HG03469 (cell line): ENCODE measurements around the gene IDI1.
"Not testable (repeated sequence)": the region's sequence is repeated elsewhere in the genome, so short reads cannot be mapped to it uniquely, and the experiment has no call there.

Source experiments
- ATAC-seq: cut with Tn5 transposase; IDR thresholded peaks from one replicate; pipeline ENCODE4 v1.9.1; 2021; ENCODE audit warnings: mild to moderate bottlenecking, moderate library complexity, moderate number of reproducible peaks; ENCODE audit not compliant: unreplicated experiment

The IDI1 gene

DNA sequence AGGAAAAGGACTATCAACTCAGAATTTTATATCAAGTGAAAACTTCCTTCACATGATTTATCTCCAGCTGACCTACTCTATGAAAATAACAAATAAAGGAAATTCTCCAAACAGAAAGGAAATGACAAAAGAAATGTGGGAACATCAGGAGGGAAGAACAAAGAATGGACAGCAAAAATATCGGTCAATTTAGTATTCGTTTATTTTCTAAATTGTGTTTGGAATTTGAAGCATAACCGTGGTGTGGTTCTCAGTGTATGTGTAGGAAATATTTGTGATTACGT, 16.0 kb upstream of the IDI1 start:
- ATAC-seq, result no peak

DNA sequence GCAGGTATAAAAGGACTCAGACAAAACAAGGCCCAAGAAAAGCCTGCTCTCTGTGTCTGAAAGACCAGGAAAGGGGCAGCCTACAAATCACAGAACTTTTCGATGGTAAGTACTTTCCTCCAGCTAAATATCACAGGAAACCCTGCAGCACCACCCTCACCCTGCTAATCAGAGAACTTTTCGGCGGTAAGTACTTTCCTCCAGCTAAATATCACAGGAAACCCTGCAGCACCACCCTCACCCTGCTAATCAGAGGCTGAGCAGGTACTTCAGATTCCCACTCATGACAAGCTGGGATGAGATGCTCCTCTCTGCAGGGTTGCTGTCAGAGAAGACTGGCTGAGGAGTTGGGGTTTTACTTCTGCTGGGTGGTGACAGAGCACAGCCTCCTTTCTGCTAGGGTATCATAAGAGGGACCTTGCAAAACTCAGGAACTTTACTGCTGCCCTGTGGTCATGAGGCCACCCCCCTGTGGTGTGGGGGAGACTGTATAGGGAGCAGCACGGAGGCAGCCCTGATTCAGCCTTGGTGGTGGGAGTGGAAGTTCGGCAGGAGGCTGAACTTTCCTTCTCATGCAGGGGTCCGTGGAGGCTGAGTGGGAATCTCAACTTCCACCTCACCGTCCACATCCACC, 14.4 kb upstream of the IDI1 start:
- ATAC-seq, result no peak

DNA sequence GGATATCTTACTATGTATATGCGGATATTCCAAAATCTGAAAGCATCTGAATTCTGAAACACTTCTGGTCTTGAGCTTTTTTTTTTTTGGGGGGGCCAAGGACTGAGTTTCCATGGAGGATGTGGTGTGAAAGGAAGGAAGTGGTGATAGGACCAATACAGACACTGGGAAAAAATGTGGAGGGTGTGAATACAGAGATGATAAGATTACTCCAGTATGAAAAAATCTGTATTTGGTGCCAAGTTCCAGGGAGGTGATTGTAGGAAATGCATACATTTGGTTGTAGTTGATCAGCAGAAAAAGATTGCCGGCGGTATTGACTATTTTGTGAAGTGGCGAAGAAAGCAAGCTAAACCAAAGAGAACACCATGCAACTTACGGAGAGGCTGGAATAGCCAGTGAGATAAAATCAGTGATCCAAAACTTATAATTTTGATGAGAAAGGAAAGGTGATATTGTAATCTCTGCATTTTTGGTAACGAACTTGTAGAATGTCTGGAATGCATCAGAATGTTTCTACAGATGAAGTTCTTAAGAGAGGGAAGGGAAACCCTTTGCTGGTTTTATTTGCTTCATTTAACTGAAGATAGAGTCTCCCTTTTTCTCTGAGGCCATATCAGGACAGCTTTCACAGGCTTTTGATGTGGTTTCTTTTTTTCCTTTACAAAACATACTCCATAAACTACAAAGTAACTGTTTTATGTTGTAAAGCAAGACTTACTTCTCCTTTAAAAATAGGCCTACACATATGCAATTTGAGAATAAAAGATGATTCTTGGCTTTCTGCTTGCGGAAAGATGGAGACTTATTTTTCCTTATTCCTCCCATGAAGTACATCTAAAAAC, 13.2 kb upstream of the IDI1 start:
- no peak for ATAC-seq

DNA sequence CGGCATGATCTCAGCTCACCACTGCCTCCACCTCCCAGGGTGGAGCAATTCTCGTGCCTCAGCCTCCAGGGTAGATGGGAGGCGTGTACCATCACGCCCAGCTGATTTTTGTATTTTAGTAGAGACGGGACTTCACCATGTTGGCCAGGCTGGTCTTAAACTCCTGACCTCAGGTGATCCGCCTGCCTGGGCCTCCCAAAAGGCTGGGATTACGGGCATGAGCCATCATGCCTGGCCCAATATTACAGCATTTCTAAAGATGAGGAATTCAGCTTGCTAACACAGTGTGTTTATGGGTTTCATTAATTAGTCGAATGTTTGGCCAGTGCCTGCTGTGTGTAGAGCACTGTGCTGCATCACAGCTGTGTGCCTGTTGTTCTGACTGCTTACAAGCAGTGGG, 11.0 kb upstream of the IDI1 start:
- ATAC-seq, result no peak

DNA sequence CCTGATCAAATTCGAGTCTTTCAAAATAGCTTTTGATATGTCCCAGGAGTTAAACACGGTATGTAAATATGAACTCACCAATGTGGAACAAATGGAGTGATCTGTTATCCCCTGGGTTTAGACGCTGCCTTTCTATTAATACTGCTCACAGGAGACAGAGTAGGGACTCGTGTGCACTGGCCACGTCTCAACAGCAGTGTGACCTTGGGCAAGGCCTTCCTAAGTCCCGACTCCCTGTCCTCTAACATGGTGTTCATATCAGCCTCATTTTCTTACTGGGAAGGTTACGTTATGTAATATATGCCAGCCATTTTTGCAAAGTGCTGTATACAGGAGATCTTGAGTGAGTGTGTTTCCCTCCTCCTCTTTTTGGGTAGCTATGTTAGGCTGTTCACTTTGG, 9.1 kb upstream of the IDI1 start:
- ATAC-seq, result no peak

DNA sequence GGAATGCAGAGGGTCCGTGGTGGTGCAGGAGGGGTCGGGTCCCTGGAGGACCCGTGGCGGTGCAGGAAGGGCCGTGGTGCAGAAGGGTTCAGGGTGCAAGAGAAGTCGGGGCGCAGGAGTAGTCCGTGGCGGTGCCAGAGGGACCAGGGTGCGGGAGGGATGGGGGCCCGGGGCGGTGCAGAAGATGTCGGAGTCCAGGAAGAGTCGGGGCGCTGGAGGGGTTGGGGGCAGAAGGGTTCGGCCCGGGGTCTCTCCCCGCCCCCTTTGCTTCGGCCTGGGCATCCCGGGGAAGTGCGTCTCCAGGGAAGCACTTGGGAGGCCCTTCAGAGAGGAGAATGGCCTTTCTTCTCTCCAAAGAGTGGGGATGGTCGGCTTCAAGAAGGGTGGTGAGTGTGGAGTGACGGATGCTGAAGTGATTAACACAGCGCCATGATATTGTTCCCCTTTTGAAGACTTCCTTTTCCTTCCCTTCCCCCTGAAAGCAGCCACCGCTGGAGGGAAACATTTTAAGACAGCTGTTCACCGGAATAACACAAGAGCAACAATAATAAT, 8.3 kb upstream of the IDI1 start:
- ATAC-seq, result no peak

DNA sequence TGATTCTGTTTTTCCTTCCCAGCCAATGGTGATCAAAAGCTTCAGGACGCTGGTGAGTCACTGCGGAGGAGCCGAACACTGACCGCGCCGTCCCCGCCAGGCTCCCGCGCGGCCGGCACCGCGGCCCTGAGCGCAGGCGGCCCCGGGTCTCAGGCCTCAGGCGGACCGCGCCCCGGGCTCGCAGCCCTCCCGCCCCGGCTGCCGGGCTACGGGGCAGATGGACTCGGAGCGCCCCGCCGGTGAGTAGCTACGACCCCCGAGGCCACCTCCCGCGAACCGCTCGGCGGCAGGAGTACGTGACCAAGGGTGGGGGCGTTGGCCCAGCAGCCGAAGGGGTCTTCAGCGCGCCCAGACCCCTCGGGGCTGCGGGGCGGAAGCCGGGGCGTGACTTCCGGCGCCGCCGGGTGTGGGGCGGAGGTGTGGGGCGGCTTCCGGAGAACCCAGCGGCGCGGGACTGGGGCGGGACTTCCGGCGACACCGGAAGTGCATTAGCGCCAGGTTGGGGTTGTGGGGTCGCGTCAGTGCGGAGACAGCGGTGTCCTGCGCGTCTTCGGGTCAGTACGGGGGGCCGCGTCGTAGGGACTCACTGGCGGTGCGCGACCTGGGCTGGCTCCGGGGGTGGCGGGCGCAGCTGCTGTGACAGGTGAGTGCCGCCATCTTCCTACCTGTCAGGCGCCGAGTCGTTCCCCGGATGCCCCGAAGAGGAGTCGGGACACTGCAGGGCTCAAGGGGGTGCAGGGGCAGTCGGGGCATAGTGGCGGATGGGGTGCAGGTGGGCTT, 7.6 kb upstream of the IDI1 start, which contains the start of gene WDR37:
TSS of gene WDR37 (plus strand) at position 60 of the 780 bp plus-strand sequence. CDS start 15,771 bp downstream, outside the sequence.
- ATAC-seq, result peak; percentile 64

DNA sequence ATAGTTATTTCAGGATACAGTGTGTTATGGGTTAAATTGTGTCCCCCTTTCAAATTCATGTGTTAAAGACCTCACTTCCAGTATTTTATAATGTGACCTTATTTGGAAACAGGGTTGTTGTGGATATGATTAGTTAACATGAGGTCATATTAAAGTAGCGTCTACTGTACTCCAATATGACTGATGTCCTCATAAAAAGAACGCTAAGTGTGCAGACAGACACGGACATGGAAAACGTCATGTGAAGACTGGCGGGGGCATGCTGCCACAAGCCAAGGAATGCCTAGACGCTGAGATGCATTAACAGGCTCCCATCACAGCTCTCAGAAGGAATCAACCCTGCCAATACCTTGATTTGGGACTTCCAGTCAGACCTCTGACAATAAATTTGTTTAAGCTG, 5.8 kb upstream of the IDI1 start:
- ATAC-seq, result no peak

DNA sequence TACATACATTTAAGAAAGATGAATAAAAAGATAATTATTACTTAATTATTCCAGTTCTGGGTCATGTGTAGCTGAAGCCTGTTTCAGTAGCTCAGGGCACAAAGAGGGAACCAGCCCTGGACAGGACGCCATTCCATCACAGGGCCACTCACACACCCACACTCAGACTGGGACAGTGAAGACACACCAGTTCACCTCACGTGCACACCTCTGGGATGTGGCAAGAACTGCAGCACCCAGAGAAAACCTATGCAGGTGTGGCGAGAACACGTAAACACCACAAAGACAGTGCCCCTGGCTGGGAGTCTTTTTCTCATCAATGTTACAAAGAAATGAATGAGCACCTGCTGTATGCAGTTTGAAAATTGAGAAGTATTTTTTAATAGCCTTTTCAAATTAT, 1.6 kb upstream of the IDI1 start:
- no peak for ATAC-seq

DNA sequence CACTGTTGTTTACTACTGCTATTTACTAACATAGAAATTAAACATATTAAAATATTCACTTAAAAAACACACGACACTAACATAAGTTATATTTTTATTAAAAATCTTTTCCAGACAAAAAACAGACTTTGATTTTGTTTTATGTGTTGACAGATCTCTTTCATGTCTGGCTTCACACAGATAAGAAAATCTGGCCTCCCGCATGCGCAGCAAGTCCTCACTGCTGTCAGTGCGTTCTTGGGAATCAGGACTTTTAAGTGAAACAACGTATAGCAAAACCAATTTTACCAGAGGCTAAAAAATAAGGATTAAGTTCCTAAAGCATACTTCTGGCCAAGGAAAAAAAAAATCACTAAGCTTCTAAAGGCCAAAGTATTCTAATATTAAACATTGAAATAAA, 1.2 kb upstream of the IDI1 start:
- ATAC-seq, result no peak

DNA sequence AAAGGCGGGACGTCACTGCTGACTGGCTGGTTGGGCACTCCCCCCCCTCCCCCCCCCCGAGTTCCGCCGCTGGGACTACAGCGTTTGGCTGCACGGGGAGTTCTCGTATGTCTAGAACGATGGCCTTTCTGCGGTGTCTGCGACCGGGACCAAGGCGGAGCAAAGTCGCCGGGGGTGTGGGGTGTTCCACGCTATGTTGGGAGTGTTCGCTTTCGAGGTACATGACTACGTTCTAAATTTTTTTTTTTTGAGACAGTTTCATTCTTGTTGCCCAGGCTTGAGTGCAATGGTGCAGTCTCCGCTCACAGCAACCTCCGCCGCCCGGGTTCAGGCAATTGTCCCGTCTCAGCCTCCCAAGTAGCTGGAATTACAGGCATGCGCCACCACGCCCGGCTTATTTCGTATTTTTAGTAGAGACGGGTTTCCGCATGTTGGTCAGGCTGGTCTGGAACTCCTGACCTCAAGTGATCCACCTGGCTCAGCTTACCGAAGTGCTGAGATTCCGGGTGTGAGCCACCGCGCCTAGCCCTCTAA, 573 bp upstream of the IDI1 start:
- no peak for ATAC-seq

DNA sequence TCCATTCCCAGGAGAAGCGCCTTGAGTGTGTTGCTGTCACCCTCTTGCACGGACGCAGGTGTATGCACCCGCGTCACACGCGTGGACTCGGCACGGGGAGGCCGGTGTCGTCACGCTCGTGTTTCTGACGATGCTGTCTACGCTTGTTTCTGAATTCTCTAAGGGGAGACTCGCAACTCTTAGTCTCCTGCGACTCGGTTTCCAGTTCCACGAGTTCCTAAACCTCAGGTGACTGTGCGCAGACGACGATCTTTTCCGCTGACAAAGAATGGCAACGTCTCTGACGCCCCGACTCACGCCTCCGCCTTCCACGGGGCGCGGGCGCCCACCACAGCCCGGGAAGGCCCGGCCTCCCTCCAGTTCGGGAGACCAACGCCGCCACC, 579 bp downstream of the IDI1 start:
- ATAC-seq, result no peak

DNA sequence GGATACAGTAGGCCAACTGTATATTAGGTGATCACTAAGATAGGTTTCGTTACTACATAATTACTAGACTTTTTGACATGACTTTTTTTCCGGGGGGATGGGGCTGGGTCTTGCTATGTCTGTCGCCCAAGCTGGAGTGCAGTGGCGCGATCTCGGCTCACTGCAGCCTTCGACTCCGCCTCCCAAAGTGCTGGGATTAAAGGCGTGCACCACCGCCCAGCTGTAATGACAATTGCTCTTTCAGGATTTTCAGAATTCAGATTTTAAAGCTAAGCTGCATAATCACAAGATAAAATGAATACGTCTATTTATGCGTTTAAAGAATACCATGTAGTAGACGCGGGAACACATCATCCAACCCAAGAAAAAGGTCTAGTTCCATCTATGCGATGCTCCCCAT, 982 bp downstream of the IDI1 start:
- no peak for ATAC-seq

DNA sequence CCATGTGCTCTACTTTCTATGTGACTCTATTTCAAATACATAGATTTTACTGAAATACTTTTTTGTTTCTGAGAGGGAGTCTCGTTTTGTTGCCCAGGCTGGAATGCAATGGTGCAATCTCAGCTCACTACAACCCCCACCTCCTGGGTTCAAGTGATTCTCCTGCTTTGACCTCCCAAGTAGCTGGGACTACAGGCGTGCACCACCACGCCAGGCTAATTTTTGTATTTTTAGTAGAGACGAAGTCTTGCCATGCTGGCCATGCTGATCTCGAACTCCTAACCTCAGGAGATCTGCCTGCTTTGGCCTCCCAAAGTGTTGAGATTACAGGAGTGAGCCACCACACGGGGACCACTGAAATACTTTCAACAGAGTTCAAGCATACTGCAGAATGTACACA, 3.5 kb downstream of the IDI1 start:
- no peak for ATAC-seq

DNA sequence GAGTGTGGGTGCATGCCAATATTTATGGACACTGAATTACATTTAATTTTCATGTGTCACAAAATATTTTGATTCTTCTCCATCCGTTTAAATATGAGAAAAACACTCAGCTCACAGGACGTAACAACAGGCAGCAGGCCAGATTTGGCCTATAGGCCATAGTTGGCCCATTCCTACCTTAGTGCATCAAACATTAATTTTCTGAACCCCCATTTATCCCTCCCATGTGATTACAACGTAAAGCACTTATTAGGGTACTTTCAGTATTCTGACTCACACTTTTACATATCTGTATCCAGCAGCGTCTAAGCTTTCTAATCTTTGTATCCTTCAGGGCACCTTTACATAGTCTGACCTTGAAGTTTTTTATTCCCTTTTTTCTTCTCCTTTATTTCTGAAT, 4.0 kb downstream of the IDI1 start:
- no peak for ATAC-seq

DNA sequence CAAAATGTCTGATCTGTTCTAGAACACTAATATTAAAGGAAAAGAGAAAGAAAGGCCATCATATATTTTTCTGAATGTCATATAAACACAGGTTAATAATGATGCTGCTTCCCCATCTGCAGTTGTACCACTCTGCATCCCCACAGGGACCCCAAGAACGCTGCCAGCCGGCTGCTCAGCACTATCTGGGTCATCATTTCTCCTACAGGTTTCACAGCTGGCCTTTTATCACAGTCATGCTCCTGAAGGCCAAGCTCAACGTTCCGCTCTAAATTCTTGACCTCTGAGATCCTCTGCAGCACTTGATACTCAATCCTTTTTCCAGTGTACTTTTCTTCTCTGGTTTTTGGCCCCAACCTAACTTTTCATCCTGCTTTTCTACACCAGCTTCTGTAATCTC, 4.8 kb downstream of the IDI1 start:
- ATAC-seq, result no peak

DNA sequence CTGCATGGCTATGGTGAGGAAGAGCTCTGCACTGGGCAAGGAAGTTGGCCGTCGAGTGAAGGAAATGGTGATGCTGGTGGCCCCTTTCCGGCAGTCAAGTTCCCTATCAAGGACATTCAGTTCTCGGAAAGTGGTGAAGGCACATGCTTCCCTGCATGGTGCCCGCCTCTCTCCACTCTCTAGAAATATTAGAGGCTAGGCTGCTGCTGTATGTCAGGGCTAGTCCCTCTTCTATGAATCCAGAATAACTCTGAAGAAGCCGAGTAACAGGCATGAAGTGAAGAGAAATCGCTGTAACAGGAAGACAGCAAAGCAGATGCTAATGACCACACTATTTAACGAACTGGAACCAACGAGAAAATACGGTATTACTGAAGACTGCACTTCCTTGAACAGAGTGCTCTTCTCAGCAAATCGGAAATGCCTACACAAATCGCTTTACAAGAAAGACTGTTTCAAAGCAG, 5.4 kb downstream of the IDI1 start:
- ATAC-seq, result peak; percentile 51

DNA sequence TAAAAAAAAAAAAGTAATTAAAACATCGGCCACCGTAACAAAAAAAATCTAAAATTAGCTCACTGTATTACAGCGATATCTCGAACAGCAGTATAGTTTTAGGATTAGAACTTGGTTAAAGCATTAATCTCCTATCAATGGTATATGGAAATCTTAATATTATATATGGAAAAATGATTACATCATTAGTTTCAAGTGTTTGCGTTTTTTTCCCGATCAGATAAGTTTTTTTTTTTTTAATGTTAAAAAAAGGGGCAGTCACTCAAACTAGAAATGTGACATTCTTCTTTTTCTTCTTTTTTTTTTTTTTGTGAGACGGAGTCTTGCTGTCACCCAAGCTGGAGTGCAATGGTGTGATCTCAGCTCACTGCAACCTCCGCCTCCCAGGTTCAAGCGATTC, 7.4 kb downstream of the IDI1 start:
- ATAC-seq, result no peak

DNA sequence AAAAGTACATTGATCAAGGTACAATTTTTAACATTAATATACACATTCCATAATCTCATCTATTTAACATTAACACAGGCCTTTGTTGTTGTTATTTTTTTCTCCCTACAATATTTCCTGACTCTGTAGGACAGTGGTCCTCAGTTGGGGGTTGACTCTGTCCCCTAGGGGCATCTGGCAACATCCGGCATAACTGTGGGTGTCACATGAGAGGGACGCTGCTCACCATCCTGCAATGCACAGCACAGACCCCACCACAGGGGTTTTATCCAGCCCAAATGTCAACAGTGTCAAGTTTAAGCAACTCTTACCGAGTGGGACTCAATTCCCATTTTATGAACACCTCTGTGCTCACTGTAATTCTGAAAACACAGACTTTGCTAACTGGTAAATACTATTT, 8.8 kb downstream of the IDI1 start:
- ATAC-seq, result no peak

DNA sequence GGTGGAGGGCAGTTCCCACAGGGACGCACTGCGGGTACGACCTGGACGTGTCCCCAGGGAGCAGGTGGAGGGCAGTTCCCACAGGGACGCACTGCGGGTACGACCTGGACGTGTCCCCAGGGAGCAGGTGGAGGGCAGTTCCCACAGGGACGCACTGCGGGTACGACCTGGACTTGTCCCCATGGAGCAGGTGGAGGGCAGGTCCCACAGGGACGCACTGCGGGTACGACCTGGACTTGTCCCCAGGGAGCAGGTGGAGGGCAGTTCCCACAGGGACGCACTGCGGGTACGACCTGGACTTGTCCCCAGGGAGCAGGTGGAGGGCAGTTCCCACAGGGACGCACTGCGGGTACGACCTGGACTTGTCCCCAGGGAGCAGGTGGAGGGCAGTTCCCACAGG, 10.2 kb downstream of the IDI1 start:
- ATAC-seq, result not testable (repeated sequence)

DNA sequence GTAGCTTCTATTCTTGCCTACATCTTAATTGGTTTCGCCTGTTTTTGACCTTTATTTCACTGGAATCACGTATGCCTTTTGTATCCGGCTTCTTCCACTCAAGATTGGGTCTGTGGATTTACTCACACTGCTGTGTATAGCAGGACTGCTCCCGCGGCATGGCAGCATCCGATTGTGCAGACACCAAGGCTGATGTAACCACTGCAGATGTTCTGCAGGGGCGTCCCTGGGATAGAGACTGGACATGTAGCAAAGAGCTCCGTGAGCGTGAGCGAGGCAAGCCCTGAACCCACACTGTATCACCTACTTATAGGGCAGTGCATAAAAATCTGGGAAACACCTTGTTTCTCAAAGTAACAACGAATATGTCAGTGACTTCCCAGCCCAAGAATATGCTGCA, 11.8 kb downstream of the IDI1 start:
- no peak for ATAC-seq
